Measurements from ENCODE around the gene PDXDC1.
"Not testable (repeated sequence)": the region's sequence is repeated elsewhere in the genome, so short reads cannot be mapped to it uniquely, and the experiment has no call there.

DNA sequence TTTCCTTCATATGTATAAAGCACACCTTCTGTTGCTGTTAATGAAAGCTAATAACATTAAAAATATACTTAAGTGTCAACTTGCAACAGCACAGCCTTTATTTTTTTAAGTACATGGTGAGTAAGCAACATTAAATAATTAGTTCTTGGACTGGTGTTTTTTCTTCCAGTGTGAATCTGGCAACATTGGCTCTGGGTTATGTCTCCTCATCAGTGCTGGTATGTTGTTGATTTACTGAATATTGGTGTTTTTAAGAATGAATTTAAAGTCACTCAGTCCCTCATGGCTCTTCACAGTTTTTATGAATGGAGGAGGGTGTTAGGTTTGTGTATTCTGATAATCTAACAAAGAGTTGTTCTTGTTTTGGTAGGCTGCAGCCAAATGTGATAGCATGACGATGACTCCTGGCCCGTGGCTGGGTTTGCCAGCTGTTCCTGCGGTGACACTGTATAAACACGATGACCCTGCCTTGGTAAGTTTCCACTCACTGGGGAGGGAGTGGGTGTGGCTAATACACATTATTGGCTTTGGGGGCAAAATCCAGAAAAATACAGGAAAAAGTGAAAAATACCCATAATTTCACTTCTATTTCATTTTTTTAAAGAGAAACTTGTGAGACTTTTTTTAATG, 42.2 kb downstream of the PDXDC1 start:
- not testable (repeated sequence) for TF ChIP-seq SIN3A (IDR thresholded peaks at IDR 0.05; ENCODE audit: low read depth); EZH2 (IDR thresholded peaks at IDR 0.05); POLR2AphosphoS5 (IDR thresholded peaks at IDR 0.05; ENCODE audit: low read depth, low read length); EZH2phosphoT487 (IDR thresholded peaks at IDR 0.05; ENCODE audit: borderline replicate concordance)
- TF ChIP-seq, protein P1, sequence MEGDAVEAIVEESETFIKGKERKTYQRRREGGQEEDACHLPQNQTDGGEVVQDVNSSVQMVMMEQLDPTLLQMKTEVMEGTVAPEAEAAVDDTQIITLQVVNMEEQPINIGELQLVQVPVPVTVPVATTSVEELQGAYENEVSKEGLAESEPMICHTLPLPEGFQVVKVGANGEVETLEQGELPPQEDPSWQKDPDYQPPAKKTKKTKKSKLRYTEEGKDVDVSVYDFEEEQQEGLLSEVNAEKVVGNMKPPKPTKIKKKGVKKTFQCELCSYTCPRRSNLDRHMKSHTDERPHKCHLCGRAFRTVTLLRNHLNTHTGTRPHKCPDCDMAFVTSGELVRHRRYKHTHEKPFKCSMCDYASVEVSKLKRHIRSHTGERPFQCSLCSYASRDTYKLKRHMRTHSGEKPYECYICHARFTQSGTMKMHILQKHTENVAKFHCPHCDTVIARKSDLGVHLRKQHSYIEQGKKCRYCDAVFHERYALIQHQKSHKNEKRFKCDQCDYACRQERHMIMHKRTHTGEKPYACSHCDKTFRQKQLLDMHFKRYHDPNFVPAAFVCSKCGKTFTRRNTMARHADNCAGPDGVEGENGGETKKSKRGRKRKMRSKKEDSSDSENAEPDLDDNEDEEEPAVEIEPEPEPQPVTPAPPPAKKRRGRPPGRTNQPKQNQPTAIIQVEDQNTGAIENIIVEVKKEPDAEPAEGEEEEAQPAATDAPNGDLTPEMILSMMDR (IDR thresholded peaks at IDR 0.05 in 2 of 3, conservative IDR thresholded peaks at IDR 0.05 in 1 of 3; ENCODE audit: borderline replicate concordance in 1 of 3, insufficient read depth in 1 of 3, low read depth in 2 of 3, low read length in 2 of 3) = not testable (repeated sequence)
